Activated CD8-positive, alpha-beta memory T cell treated with anti-CD3 and anti-CD28 coated beads for 36 hours (primary cell): ENCODE data around the gene ARHGEF4. TPM values are rescaled to one million over a fixed set of nuclear protein-coding genes. Genes with fewer than 3 reads are reported as not detected.

Experiments used
- CTCF ChIA-PET: fragments of 350-600 bp; sonication (Branson Sonifier 250); formaldehyde crosslinking; loops from one replicate; lab custom pipeline; 2021; ENCODE audit warnings: antibody characterized with exemption; lab: Charles Lee
- POLR2A ChIA-PET: fragments of 350-600 bp; sonication (Branson Sonifier 250); formaldehyde crosslinking; loops from one replicate; lab custom pipeline; 2021; ENCODE audit warnings: antibody characterized with exemption; lab: Charles Lee
- total RNA-seq, 2 experiments: library from RNA; stranded (reverse); gene quantifications; one replicate each; pipeline ENCODE4 v1.2.3, GENCODE V29; 2021

ARHGEF4 gene
- total RNA-seq, 2 experiments from 2014 or later, result 0.63 to 0.80 TPM

DNA sequence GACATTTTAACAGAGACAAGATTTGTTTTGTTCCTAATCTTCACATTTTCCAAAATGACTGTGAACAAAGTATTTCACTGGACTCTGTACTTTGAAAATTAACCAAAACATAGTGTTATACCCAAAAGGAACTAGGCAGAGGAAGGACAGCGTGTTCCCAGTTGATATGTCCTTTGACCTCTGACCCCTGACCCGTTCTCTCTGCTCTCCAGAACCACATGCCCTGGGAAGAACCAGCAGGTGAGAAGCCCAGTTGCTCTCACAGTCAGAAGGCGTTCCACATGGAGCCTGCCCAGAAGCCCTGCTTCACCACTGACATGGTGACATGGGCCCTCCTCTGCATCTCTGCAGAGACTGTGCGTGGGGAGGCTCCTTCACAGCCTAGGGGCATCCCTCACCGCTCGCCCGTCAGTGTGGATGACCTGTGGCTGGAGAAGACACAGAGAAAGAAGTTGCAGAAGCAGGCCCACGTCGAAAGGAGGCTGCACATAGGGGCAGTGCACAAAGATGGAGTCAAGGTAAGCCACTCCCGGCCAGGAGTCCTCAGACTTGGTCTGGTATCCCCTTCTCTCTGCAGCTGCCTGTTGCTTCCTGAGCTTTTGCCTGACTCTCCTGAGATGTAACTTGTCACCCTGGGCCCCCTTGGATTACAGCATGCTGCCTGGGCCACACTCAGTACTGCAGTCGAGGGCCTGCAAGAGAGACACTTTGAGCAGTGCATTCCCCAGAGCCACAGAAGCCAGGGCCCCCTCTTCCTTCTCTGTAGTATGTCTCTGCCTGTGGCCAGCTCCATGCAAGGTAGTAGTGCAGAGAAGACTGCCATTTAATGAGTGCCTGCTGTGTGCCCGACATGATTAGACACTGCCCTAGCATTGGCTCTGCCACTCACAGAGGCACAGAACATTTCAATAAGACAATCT is 94.3 kb downstream of the ARHGEF4 start:
- POLR2A ChIA-PET, result no interaction called here
- CTCF ChIA-PET, result no interaction called here

GRCh38 chr2:130933501-130933900 is 96.8 kb downstream of the ARHGEF4 start:
- POLR2A ChIA-PET, result no interaction called here
- CTCF ChIA-PET, result no interaction called here

DNA sequence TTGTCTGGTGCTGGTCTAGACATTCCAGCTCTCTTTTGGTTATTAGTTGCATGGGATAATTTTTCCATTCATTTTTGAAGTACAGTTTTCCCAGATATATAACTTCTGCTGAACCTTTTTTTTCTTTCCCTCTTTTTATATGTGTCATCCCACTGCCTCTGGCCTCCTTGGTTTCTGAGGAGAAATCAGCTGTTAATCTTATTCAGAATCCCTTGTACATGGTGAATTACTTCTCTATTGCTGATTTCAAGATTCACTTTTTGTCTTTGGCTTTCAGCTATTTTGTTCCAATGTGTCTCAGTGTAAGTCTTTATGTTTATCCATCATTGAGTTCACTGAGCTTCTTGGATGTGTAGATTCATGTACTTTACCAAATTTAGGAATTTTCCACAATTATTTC is 99.7 kb downstream of the ARHGEF4 start:
- ChIA-PET POLR2A (no interaction called here), CTCF (no interaction called here)

DNA sequence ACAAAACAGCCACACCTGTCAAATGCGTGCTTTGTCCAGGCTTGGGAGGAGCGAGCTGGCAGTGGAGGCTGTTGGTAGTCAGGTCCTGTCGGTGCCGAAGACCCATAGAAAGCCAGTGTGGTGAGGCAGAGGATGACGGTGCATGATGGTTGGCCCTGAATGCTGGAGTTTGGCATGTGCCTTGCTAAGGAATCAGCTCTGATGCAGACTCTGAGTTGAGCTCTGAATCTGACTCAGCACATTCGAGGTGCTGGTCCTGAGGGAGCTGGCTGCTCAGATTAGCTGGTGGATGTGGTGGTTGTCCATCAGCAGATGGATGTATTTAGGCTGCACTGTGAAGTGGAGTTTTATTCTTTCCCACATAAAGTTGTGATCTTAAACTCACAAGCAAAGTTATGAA is 111.3 kb downstream of the ARHGEF4 start:
- CTCF ChIA-PET, result no interaction called here
- POLR2A ChIA-PET, result no interaction called here

DNA sequence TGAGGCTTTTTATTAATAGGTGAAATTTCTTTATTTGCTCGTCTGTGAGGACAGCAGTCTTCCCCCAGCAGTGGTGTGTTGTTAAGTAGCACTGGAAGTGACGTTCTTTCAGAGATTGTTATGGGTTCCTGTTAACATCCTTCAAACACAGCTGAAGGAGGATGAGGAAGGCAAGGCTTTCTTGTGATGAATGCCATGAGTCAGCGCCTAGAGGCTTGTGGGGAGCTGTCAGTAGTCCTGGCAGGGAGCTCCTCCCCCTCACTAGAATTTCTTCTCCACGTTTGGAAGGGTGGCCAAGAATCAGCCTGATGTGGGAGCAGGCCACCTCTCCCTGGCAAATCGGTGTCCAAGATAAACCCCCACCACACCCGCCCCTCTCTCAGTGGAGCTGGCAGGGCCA is 113.2 kb downstream of the ARHGEF4 start:
- CTCF ChIA-PET, result no interaction called here
- POLR2A ChIA-PET, result no interaction called here

DNA sequence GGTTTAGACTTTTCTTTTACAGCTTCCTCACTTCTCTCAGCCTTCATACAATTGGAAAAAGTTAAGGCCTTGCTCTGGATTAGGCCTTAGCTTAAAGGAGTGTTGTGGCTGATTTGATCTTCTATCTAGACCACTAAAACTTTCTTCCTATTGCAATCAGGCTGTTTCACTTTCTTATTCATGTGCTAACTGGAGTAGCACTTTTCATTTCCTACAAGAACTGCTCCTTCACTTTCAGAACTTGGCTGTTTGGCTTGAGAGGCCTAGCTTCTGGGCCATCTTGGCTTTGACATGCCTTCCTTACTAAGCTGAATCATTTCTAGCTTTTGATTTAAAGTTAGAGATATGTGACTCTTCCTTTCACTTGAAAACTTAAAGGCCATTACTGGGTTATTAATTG is 114.3 kb downstream of the ARHGEF4 start:
- CTCF ChIA-PET, result no interaction called here
- POLR2A ChIA-PET, result no interaction called here

DNA sequence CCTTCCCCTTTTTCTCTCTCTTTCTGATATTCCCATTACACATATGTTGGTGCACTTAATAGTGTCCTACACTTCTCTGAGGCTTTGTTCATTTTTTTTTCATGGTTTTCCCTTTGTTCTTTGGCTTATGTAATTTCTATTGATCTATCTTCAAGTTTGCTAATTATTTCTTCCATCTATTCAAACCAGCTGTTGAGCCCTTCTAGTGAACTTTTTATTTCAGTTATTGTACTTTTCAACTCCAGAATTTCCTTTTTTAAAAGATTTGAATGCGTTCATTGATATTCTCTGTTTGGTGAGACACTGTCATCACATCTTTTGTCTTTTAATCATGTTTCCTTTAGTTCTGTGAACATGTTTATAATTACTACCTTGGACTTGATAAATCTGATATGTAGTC is 118.2 kb downstream of the ARHGEF4 start:
- CTCF ChIA-PET, result no interaction called here
- POLR2A ChIA-PET, result no interaction called here

GRCh38 chr2:130957915-130958314 is 121.2 kb downstream of the ARHGEF4 start:
- POLR2A ChIA-PET, result no interaction called here
- CTCF ChIA-PET, result no interaction called here

GRCh38 chr2:130963196-130963848 is 126.6 kb downstream of the ARHGEF4 start:
- ChIA-PET CTCF (no interaction called here), POLR2A (no interaction called here)

DNA sequence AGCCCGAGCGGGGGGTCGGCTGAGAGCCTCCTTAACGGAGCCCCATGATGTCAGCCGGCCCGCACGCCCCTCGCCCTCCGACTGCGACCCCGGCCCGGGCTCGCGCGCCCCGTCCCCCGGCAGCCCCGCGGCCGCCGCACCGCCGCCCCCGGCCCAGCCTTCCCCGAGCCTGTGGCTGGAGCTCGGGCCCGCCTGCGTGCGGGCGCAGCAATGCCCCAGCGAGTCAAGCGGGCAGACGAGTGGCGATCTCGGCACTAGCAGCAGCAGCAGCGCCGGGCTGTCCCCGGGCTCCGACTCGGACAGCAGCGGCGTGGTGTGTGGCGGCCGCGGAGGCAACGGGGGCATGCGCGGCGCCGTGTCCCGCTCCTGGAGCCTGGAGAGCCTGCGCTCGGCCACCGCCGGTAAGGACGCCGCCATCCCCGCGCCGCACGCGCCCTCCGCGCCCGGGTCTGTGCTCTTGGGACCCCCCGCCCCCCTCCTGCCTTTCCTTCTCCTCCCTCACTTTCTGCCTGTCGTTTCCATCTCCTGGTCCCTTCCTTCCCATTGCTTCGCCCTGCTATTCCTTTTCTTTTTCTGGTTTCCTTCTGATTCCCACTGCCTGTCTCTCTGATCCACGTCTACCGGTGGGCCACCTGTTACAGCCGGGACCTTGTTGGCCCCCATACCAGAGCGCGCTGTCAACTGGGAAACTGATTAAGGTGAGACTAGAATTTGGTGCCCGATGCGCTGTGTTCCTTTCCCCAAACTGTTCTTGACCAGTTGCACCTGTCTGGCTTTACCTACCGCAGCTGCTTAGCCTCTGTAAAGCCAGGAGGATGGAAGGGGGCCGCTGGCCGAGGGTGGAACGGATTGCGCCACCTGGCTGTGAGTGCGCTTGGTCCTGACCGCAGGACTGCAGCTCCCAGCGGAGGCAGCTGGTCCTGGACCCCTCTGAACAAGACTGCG is 127.4 kb downstream of the ARHGEF4 start:
- ChIA-PET CTCF (interaction anchor here (2.1 kb wide), 1 partner anchor 167 kb away, joined by 6 read pairs; no protein-coding TSS in a partner anchor), POLR2A (no interaction called here)

GRCh38 chr2:130964931-130965330 is 128.2 kb downstream of the ARHGEF4 start:
- CTCF ChIA-PET, result interaction anchor here (2.1 kb wide), 1 partner anchor 168 kb away, joined by 6 read pairs; no protein-coding TSS in a partner anchor
- POLR2A ChIA-PET, result no interaction called here

GRCh38 chr2:130966149-130966774 is 129.5 kb downstream of the ARHGEF4 start:
- ChIA-PET POLR2A (no interaction called here), CTCF (interaction anchor here (2.1 kb wide), 1 partner anchor 169 kb away, joined by 6 read pairs; no protein-coding TSS in a partner anchor)

DNA sequence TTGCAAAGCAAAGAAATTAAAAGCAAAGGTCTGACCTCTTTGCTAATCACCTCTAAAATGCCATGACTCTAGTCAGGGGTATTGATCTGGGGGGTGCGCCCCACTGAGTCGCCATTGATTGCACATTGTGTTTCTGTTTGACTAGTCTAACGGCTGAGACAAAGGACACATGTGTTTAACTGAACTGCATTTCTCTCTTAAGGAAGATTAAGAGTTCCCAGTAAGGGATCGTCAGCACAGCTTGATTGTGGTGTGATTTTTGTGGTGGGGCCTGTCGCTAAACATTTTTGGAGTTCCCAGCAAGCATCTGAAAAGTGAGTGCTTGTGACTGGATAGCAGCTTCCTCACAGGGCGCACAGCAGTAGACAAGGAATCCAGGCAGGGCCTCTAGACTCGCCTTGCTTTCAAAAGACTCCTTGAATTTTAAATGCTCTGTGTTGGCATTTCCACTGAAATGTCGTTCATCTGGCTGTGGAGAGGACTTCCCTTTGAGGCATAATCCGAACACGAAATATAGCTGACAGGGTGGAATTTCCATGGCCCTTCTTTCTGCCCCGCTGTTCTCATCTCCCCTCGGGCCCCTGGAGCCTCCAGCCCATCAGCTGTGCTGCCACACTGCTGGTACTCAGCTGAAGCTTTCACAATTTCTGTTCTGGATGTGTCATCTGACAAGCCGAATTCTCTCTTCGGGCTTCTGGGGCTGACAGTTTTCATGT is 130.2 kb downstream of the ARHGEF4 start:
- CTCF ChIA-PET, result no interaction called here
- POLR2A ChIA-PET, result no interaction called here

DNA sequence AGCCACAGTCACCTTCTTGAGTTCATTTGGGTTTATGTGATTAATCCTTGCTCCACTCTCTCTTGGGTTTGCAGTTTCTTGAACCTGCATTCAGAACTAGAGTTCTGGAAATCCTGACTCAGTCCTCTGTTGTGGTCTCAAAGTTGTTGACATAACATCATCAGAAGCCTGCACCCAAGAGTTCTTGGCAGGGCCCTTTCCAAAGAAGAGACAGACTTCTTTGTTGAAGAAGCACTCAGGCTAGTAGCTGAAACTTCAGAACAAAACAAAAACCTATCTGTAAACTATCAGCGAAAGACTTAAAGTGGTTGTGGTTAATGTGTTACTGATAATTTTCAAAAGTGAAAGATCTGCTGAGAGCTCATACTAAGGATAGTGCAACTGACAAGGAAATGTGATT is 135.7 kb downstream of the ARHGEF4 start:
- CTCF ChIA-PET, result interaction anchor here (1.0 kb wide), 1 partner anchor 148 kb away, joined by 3 read pairs; no protein-coding TSS in a partner anchor
- POLR2A ChIA-PET, result no interaction called here

GRCh38 chr2:130975729-130976128 is 139.0 kb downstream of the ARHGEF4 start:
- CTCF ChIA-PET, result no interaction called here
- POLR2A ChIA-PET, result no interaction called here

DNA sequence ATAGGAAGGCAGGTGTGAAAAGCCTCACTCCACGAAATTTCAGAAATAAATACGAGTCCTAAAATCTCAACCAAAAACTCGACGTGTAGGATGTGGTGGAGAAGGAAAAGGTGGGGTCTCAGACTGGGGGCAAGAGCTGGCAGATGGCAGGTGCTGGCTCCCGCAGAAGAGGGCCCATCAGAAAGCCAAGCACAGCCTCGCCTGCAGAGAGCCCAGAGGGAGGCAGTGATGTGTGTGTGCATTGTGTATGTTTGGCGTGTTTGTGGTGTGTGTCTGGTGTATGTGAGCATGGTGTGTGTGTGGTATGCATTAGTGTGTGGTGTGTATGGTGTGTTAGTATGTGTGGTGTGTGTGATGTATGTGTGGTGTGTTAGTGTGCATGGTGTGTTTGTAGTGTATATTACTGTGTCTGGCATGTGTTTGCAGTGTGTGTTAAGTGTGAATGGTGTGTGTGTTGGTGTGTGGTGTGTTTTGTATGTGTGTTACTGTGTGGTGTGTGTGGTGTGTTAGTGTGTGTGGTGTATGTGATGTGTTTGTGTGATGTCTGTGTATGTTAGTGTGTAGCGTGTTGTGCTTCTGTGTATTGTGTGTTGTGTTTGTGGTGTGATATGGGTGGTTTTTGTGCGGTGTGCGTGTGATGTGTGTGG is 140.0 kb downstream of the ARHGEF4 start:
- POLR2A ChIA-PET, result no interaction called here
- CTCF ChIA-PET, result no interaction called here

DNA sequence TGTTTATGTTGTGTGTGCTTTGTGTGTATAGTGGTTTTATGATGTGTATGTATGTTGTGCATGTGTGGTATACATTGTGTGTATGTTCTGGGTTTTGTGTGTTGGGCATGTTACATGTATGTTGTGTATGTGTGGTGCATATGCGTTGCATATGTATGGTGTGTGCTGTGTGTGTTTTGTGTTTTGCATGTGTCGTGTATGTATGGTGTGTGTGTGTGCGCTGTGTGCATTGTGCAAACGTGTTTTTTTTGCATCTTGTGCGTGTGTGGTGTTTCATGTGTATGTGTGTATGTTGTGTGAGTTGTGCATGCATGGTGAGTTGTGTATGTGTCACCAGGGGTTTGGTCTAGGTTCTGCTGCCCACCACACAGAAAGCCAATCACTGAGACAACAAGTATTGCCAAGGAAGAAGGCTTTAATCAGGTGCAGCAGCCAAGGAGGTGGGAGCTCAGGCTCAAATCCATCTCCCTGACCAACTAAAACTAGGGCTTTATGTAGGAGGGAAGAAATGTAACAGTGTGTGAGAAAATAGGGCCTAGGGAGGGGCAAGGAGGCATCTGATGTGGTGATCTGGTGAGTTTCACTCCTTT is 140.8 kb downstream of the ARHGEF4 start:
- ChIA-PET POLR2A (no interaction called here), CTCF (no interaction called here)

DNA sequence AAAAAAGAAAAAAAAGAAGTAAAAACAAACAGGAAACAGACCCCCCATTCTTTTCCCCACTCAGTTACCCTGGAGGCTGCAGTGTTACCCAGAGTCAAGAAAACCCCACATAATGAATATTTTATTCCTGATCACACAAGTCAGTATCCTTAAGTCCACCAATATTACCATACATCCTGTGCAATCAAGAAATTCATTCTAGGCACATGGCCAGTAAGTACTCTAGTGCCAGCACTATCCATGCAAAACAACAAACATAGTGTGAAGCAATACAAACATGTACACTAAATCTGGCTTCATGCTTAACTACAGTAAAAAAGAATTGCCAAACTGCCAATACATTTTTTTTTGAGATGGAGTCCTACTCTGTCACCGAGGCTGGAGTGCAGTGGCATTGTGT is 145.0 kb downstream of the ARHGEF4 start:
- CTCF ChIA-PET, result no interaction called here
- POLR2A ChIA-PET, result no interaction called here
